Measurements from ENCODE around the gene SRRD.
A peak's percentile ranks its signal among the peaks of the same experiment; 100 is the strongest.

Gene SRRD

GRCh38 chr22:26443901-26444690, 39.6 kb upstream of the SRRD start:
- no CpG with 5 or more reads among the region's 16 CpGs for WGBS (ENCODE audit: extremely low coverage, insufficient coverage, insufficient read length)

GRCh38 chr22:26444777-26445176, 38.9 kb upstream of the SRRD start:
- Histone ChIP-seq H2BK12ac (ENCODE audit: low read length) (no peak overlapping the region), H3K23ac (ENCODE audit: low read length) (no peak overlapping the region), H3K4me3 (ENCODE audit: low read depth, low read length) (no peak overlapping the region), H3K36me3 (ENCODE audit: control insufficient read depth in 1 of 2, insufficient read depth in 2 of 2, low read length in 2 of 2) (peaks cover 6 to 11% of the 10 kb centered on the region in 2 experiments), H4K91ac (ENCODE audit: low read depth, low read length) (peak overlapping the region; percentile 52), H3K9ac (ENCODE audit: low read length) (no peak overlapping the region), H3K18ac (ENCODE audit: low read length) (no peak overlapping the region), H2BK5ac (ENCODE audit: low read depth, low read length, poor library complexity) (no peak overlapping the region), H3K79me1 (ENCODE audit: low read length) (peaks cover 9% of the 10 kb centered on the region), H4K12ac (ENCODE audit: low read depth, low read length) (no peak overlapping the region), H3K9me3 (ENCODE audit: insufficient read depth, low read depth, low read length) (peaks cover 2% of the 10 kb centered on the region), H4K8ac (ENCODE audit: low read depth, low read length) (no peak overlapping the region), H3K27ac (ENCODE audit: low read depth, low read length) (peak overlapping the region; percentile 76), H2BK120ac (ENCODE audit: insufficient read depth, low read length, poor library complexity) (peak overlapping the region; percentile 5), H3K4ac (ENCODE audit: low read depth, low read length) (no peak overlapping the region), H3K79me2 (ENCODE audit: control insufficient read depth, insufficient read depth, low read length, poor library complexity) (peaks cover 2% of the 10 kb centered on the region), H2AFZ (ENCODE audit: insufficient read depth, low read length, poor library complexity) (no peak overlapping the region), H2AK5ac (ENCODE audit: low read length) (no peak overlapping the region), H3K4me1 (ENCODE audit: control insufficient read depth in 1 of 2, insufficient read depth in 2 of 2, low read length in 2 of 2) (peaks cover 18 to 24% of the 10 kb centered on the region in 2 experiments), H3K27me3 (ENCODE audit: insufficient read depth, low read length) (no peaks in the 10 kb centered on the region), H3K14ac (ENCODE audit: low read length) (peak overlapping the region; percentile 45), H3K4me2 (ENCODE audit: low read length) (no peak overlapping the region)
- WGBS (ENCODE audit: extremely low coverage, insufficient coverage, insufficient read length), result no CpG with 5 or more reads among the region's 8 CpGs
- DNase-seq, result peak; percentile 90 to 96

More at GRCh38 chr22:26443901-26444690, 39.6 kb upstream of the SRRD start:
- H3K18ac ChIP-seq (ENCODE audit: low read length), result peak overlapping the region; percentile 76
- no peak overlapping the region for H3K23ac ChIP-seq (ENCODE audit: low read length)
- H3K27ac ChIP-seq (ENCODE audit: low read depth, low read length), result peak overlapping the region; percentile 76
- H3K79me1 ChIP-seq (ENCODE audit: low read length), result peaks cover 9% of the 10 kb centered on the region
- peaks cover 3 to 8% of the 10 kb centered on the region in 2 experiments for H3K36me3 ChIP-seq (ENCODE audit: control insufficient read depth in 1 of 2, insufficient read depth in 2 of 2, low read length in 2 of 2)
- no peak overlapping the region for H4K12ac ChIP-seq (ENCODE audit: low read depth, low read length)
- peak overlapping the region; percentile 59 for H2BK12ac ChIP-seq (ENCODE audit: low read length)
- peak overlapping the region; percentile 49 for H3K14ac ChIP-seq (ENCODE audit: low read length)
- H2AFZ ChIP-seq (ENCODE audit: insufficient read depth, low read length, poor library complexity), result no peak overlapping the region
- no peak overlapping the region for H3K9ac ChIP-seq (ENCODE audit: low read length)
- H3K9me3 ChIP-seq (ENCODE audit: insufficient read depth, low read depth, low read length), result peaks cover 2% of the 10 kb centered on the region
- peak overlapping the region; percentile 67 for H2BK120ac ChIP-seq (ENCODE audit: insufficient read depth, low read length, poor library complexity)
- H3K79me2 ChIP-seq (ENCODE audit: control insufficient read depth, insufficient read depth, low read length, poor library complexity), result peaks cover 2% of the 10 kb centered on the region
- H4K8ac ChIP-seq (ENCODE audit: low read depth, low read length), result peak overlapping the region; percentile 54
- peak overlapping the region; percentile 91 for H2AK5ac ChIP-seq (ENCODE audit: low read length)
- H3K4me2 ChIP-seq (ENCODE audit: low read length), result no peak overlapping the region
- no peak overlapping the region for H3K4me3 ChIP-seq (ENCODE audit: low read depth, low read length)
- H2BK5ac ChIP-seq (ENCODE audit: low read depth, low read length, poor library complexity), result peak overlapping the region; percentile 34
- DNase-seq, result no peak
- no peak overlapping the region for H3K4ac ChIP-seq (ENCODE audit: low read depth, low read length)
- peak overlapping the region; percentile 88 for H4K91ac ChIP-seq (ENCODE audit: low read depth, low read length)
- peaks cover 18 to 24% of the 10 kb centered on the region in 2 experiments for H3K4me1 ChIP-seq (ENCODE audit: control insufficient read depth in 1 of 2, insufficient read depth in 2 of 2, low read length in 2 of 2)
- no peaks in the 10 kb centered on the region for H3K27me3 ChIP-seq (ENCODE audit: insufficient read depth, low read length)

GRCh38 chr22:26445577-26446275, 38.0 kb upstream of the SRRD start:
- Histone ChIP-seq H4K91ac (ENCODE audit: low read depth, low read length) (peak overlapping the region; percentile 52), H3K23ac (ENCODE audit: low read length) (no peak overlapping the region), H3K9me3 (ENCODE audit: insufficient read depth, low read depth, low read length) (peaks cover 2% of the 10 kb centered on the region), H3K36me3 (ENCODE audit: control insufficient read depth in 1 of 2, insufficient read depth in 2 of 2, low read length in 2 of 2) (peaks cover 8 to 14% of the 10 kb centered on the region in 2 experiments), H4K12ac (ENCODE audit: low read depth, low read length) (no peak overlapping the region), H3K79me2 (ENCODE audit: control insufficient read depth, insufficient read depth, low read length, poor library complexity) (peaks cover 2% of the 10 kb centered on the region), H3K14ac (ENCODE audit: low read length) (peak overlapping the region; percentile 16), H3K9ac (ENCODE audit: low read length) (no peak overlapping the region), H2BK120ac (ENCODE audit: insufficient read depth, low read length, poor library complexity) (peak overlapping the region; percentile 5), H3K27me3 (ENCODE audit: insufficient read depth, low read length) (no peaks in the 10 kb centered on the region), H2AFZ (ENCODE audit: insufficient read depth, low read length, poor library complexity) (no peak overlapping the region), H4K8ac (ENCODE audit: low read depth, low read length) (peak overlapping the region; percentile 26), H3K4me3 (ENCODE audit: low read depth, low read length) (no peak overlapping the region), H3K4me1 (ENCODE audit: control insufficient read depth in 1 of 2, insufficient read depth in 2 of 2, low read length in 2 of 2) (peaks cover 18 to 24% of the 10 kb centered on the region in 2 experiments), H3K18ac (ENCODE audit: low read length) (peak overlapping the region; percentile 6), H3K4ac (ENCODE audit: low read depth, low read length) (peak overlapping the region; percentile 9), H3K79me1 (ENCODE audit: low read length) (peaks cover 9% of the 10 kb centered on the region), H2BK5ac (ENCODE audit: low read depth, low read length, poor library complexity) (no peak overlapping the region), H3K27ac (ENCODE audit: low read depth, low read length) (peak overlapping the region; percentile 76), H2BK12ac (ENCODE audit: low read length) (peak overlapping the region; percentile 10), H3K4me2 (ENCODE audit: low read length) (no peak overlapping the region), H2AK5ac (ENCODE audit: low read length) (peak overlapping the region; percentile 50)
- WGBS (ENCODE audit: extremely low coverage, insufficient coverage, insufficient read length), result no CpG with 5 or more reads among the region's 15 CpGs
- no peak for DNase-seq

DNA sequence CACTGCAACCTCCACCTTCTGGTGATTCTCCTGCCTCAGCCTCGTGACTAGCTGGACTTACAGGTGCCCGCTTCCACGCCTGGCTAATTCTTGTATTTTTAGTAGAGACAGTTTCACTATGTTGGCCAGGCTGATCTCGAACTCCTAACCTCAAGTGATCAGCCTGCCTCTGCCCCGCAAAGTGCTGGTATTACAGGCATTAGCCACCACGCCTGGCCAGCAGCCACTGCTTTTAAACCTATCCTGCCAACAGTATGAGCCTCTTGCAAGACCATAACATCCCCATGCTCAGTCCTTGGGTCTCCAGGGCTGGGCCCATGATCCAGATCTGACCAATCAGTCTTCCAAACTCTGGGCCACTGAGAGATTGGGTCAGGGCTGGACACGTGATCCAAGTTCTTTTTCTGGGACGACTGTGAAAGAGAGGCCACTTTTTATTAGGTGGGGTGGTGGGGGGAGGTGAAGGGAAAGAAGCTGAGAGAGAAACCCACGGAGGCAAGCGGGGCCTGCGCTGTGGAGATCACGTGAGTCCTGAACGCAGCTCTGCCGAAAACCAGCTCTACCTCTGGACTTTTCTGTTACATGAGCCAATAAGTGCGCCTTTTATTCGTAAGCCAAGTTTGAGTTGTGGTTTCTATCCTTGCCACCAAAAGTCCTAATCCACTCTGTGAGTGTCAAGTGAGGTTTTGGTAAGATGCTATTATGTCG, 36.7 kb upstream of the SRRD start:
- Histone ChIP-seq H2BK5ac (ENCODE audit: low read depth, low read length, poor library complexity) (no peak overlapping the region), H3K27me3 (ENCODE audit: insufficient read depth, low read length) (no peaks in the 10 kb centered on the region), H2BK12ac (ENCODE audit: low read length) (no peak overlapping the region), H3K9me3 (ENCODE audit: insufficient read depth, low read depth, low read length) (peaks cover 2% of the 10 kb centered on the region), H3K4me1 (ENCODE audit: control insufficient read depth in 1 of 2, insufficient read depth in 2 of 2, low read length in 2 of 2) (peaks cover 18 to 24% of the 10 kb centered on the region in 2 experiments), H4K91ac (ENCODE audit: low read depth, low read length) (no peak overlapping the region), H4K8ac (ENCODE audit: low read depth, low read length) (no peak overlapping the region), H3K79me2 (ENCODE audit: control insufficient read depth, insufficient read depth, low read length, poor library complexity) (peaks cover 2% of the 10 kb centered on the region), H3K23ac (ENCODE audit: low read length) (no peak overlapping the region), H3K9ac (ENCODE audit: low read length) (no peak overlapping the region), H3K27ac (ENCODE audit: low read depth, low read length) (no peak overlapping the region), H3K18ac (ENCODE audit: low read length) (no peak overlapping the region), H3K4me3 (ENCODE audit: low read depth, low read length) (no peak overlapping the region), H2AFZ (ENCODE audit: insufficient read depth, low read length, poor library complexity) (no peak overlapping the region), H3K36me3 (ENCODE audit: control insufficient read depth in 1 of 2, insufficient read depth in 2 of 2, low read length in 2 of 2) (peaks cover 17 to 18% of the 10 kb centered on the region in 2 experiments), H2BK120ac (ENCODE audit: insufficient read depth, low read length, poor library complexity) (no peak overlapping the region), H3K14ac (ENCODE audit: low read length) (no peak overlapping the region), H4K12ac (ENCODE audit: low read depth, low read length) (no peak overlapping the region), H2AK5ac (ENCODE audit: low read length) (no peak overlapping the region), H3K79me1 (ENCODE audit: low read length) (peaks cover 9% of the 10 kb centered on the region), H3K4ac (ENCODE audit: low read depth, low read length) (no peak overlapping the region), H3K4me2 (ENCODE audit: low read length) (no peak overlapping the region)
- DNase-seq, result no peak
- no CpG with 5 or more reads among the region's 17 CpGs for WGBS (ENCODE audit: extremely low coverage, insufficient coverage, insufficient read length)

Measured in trophoblast cell (in vitro differentiated cells and primary cell).